SK-N-SH (cell line): ENCODE results near the gene SAA1. TPM values are rescaled to one million over a fixed set of nuclear protein-coding genes. Genes with fewer than 3 reads are reported as not detected.

Experiments used
- CTCF ChIA-PET: fragments of 300-600, 350-600 bp; formaldehyde crosslinking; extraction: SDS; loops from one replicate; lab custom pipeline; 2021; lab: Yijun Ruan, JAX
- POLR2A ChIA-PET: fragments of 350-600 bp; sonication (Branson Sonifier 250); formaldehyde crosslinking; extraction: SDS; loops from one replicate; lab custom pipeline; 2020; ENCODE audit warnings: antibody characterized with exemption, inconsistent platforms; lab: Yijun Ruan, JAX
- DNase-seq: peaks from one replicate; pipeline ENCODE4 v3.0.0; 2012
- H2AFZ ChIP-seq: fragments of 200-600 bp; sonication (generic); 2 replicates; pipeline ENCODE4 v1.8.1; 2016; ENCODE audit warnings: antibody characterized with exemption, mild to moderate bottlenecking, low read depth
- H3F3A ChIP-seq: fragments of 200-600 bp; sonication (generic); replicated peaks from 2 replicates; pipeline ENCODE3; 2016; ENCODE audit warnings: antibody characterized with exemption, mild to moderate bottlenecking; ENCODE audit not compliant: insufficient read depth
- H3K27ac ChIP-seq, 2 experiments: fragments of 200-500 bp in 1 of 2; fragments of 200-600 bp in 1 of 2; sonication (Bioruptor generic) in 1 of 2; sonication (generic), shearing (Covaris generic) in 1 of 2; 2 replicates each; pipeline versions ENCODE4 v1.5.1 to v1.6.1; 2014 to 2016; ENCODE audit warnings: low read depth in 2 of 2, inconsistent platforms in 1 of 2, low read length in 1 of 2, mild to moderate bottlenecking in 1 of 2, mixed read lengths in 1 of 2
- H3K27me3 ChIP-seq: fragments of 200-600 bp; sonication (generic), shearing (Covaris generic); 2 replicates; pipeline ENCODE4 v1.6.1; 2016; ENCODE audit warnings: mixed run types; ENCODE audit not compliant: insufficient read depth
- H3K36me3 ChIP-seq, 2 experiments: fragments of 200-500 bp in 1 of 2; fragments of 200-600 bp in 1 of 2; sonication (Bioruptor generic) in 1 of 2; sonication (generic) in 1 of 2; replicated peaks in 1 of 2; 2 replicates each; pipeline versions ENCODE3 to v1.5.1; 2014 to 2016; ENCODE audit warnings: low read length in 1 of 2, mild to moderate bottlenecking in 1 of 2; ENCODE audit not compliant: insufficient read depth in 2 of 2, control insufficient read depth in 1 of 2
- H3K4me1 ChIP-seq, 2 experiments: fragments of 200-500 bp in 1 of 2; fragments of 200-600 bp in 1 of 2; sonication (Bioruptor generic) in 1 of 2; sonication (generic), shearing (Covaris generic) in 1 of 2; 2 replicates each; pipeline versions ENCODE4 v1.5.1 to v1.6.1; 2014 to 2016; ENCODE audit warnings: low read depth in 1 of 2, low read length in 1 of 2, mixed run types in 1 of 2; ENCODE audit not compliant: insufficient read depth in 2 of 2, control insufficient read depth in 1 of 2
- H3K4me2 ChIP-seq: fragments of 200-600 bp; sonication (generic), shearing (Covaris generic); 2 replicates; pipeline ENCODE4 v1.6.1; 2017; ENCODE audit warnings: mixed run types
- H3K4me3 ChIP-seq, 2 experiments: fragments of 200-500 bp in 1 of 2; fragments of 200-600 bp in 1 of 2; sonication (Bioruptor generic) in 1 of 2; sonication (generic), shearing (Covaris generic) in 1 of 2; 2 replicates each; pipeline versions ENCODE4 v1.5.1 to v1.8.1; 2014 to 2016; ENCODE audit warnings: low read depth in 2 of 2, inconsistent platforms in 1 of 2, low read length in 1 of 2, mild to moderate bottlenecking in 1 of 2, mixed read lengths in 1 of 2, moderate library complexity in 1 of 2
- H3K79me2 ChIP-seq: fragments of 200-600 bp; sonication (generic); 2 replicates; pipeline ENCODE4 v1.8.1; 2017; ENCODE audit warnings: mild to moderate bottlenecking; ENCODE audit not compliant: insufficient read depth
- H3K9ac ChIP-seq: fragments of 200-600 bp; sonication (generic); 2 replicates; pipeline ENCODE4 v1.6.1; 2017; ENCODE audit warnings: mixed run types
- H3K9me2 ChIP-seq: fragments of 200-600 bp; sonication (generic); 2 replicates; pipeline ENCODE4 v1.6.1; 2017; ENCODE audit warnings: mixed run types
- H3K9me3 ChIP-seq: fragments of 200-600 bp; sonication (generic); 2 replicates; pipeline ENCODE4 v1.6.1; 2017; ENCODE audit warnings: mixed run types, mild to moderate bottlenecking, moderate library complexity
- H4K20me1 ChIP-seq: fragments of 200-600 bp; sonication (generic); 2 replicates; pipeline ENCODE4 v1.6.1; 2017; ENCODE audit warnings: mild to moderate bottlenecking, mixed run types; ENCODE audit not compliant: insufficient read depth
- CHD2 ChIP-seq: fragments of 150-350 bp; IDR thresholded peaks from 2 replicates; pipeline ENCODE4 v1.6.1; 2018; ENCODE audit warnings: low read length; ENCODE audit not compliant: partially characterized antibody
- ELF1 ChIP-seq: IDR thresholded peaks from 2 replicates; pipeline ENCODE4 v1.4.0; 2012
- EP300 ChIP-seq, 2 experiments: IDR thresholded peaks; 2 replicates each; pipeline versions ENCODE4 v1.4.0 to v1.6.1; 2012; ENCODE audit warnings: borderline replicate concordance in 1 of 2, low read depth in 1 of 2, low read length in 1 of 2
- FOXJ3 ChIP-seq: sonication (generic); formaldehyde crosslinking; IDR thresholded peaks from 2 replicates; pipeline ENCODE4 v1.5.1; 2020; ENCODE audit warnings: mild to moderate bottlenecking, missing genetic modification reagents
- IRF3 ChIP-seq: fragments of 150-350 bp; IDR thresholded peaks from 2 replicates; pipeline ENCODE4 v1.6.1; 2016; ENCODE audit warnings: mild to moderate bottlenecking, low read depth, low read length
- JUND ChIP-seq: IDR thresholded peaks from 2 replicates; pipeline ENCODE4 v1.4.0; 2012
- MAX ChIP-seq: IDR thresholded peaks from 2 replicates; pipeline ENCODE4 v1.4.0; 2012; ENCODE audit warnings: low read depth
- MEF2A ChIP-seq: IDR thresholded peaks from 2 replicates; pipeline ENCODE4 v1.4.0; 2012; ENCODE audit warnings: low read depth, borderline replicate concordance
- MXI1 ChIP-seq: IDR thresholded peaks from 2 replicates; pipeline ENCODE4 v1.6.1; 2012; ENCODE audit warnings: mild to moderate bottlenecking, low read depth, low read length, improper control_type of control experiment
- RCOR1 ChIP-seq: fragments of 150-350 bp; IDR thresholded peaks from 2 replicates; pipeline ENCODE4 v1.6.1; 2017; ENCODE audit warnings: antibody characterized with exemption, low read length
- REST ChIP-seq: IDR thresholded peaks from 2 replicates; pipeline ENCODE4 v1.6.1; 2012; ENCODE audit warnings: mild to moderate bottlenecking, low read depth, low read length, moderate library complexity
- RXRA ChIP-seq: IDR thresholded peaks from 2 replicates; pipeline ENCODE4 v1.4.0; 2012; ENCODE audit warnings: low read depth, mild to moderate bottlenecking, borderline replicate concordance
- SIN3A ChIP-seq: IDR thresholded peaks from 2 replicates; pipeline ENCODE4 v1.6.1; 2012; ENCODE audit warnings: low read depth, mild to moderate bottlenecking, low read length, moderate library complexity, borderline replicate concordance
- SMC3 ChIP-seq: IDR thresholded peaks from 2 replicates; pipeline ENCODE4 v1.6.1; 2012; ENCODE audit warnings: low read depth, low read length, improper control_type of control experiment
- TCF12 ChIP-seq: IDR thresholded peaks from 2 replicates; pipeline ENCODE4 v1.4.0; 2012
- TEAD4 ChIP-seq: IDR thresholded peaks from 2 replicates; pipeline ENCODE4 v1.4.0; 2012; ENCODE audit warnings: mild to moderate bottlenecking, borderline replicate concordance; ENCODE audit not compliant: insufficient read depth
- USF2 ChIP-seq: fragments of 150-350 bp; IDR thresholded peaks from 2 replicates; pipeline ENCODE4 v1.6.1; 2017; ENCODE audit warnings: antibody characterized with exemption, low read length, low read depth, borderline replicate concordance
- YY1 ChIP-seq: IDR thresholded peaks from 2 replicates; pipeline ENCODE4 v1.4.0; 2012; ENCODE audit warnings: low read depth, mild to moderate bottlenecking
- WGBS: methylation state at CpG from one replicate; pipeline ENCODE4 v1.1.6; 2017; ENCODE audit warnings: low lambda C conversion rate; 5-methylcytosine and 5-hydroxymethylcytosine counted together
- polyA plus RNA-seq, 3 experiments: library from polyadenylated mRNA; depleted of rRNA; stranded (reverse); fragments of >200 nt; gene quantifications; 2 replicates each; pipeline ENCODE4 v1.2.3, GENCODE V29; 2012

SAA1 gene
- polyA plus RNA-seq, 1 of the 3 experiments (the other 2 are of a cell fraction): not detected

- no peak for TF ChIP-seq RCOR1
- TF ChIP-seq IRF3: no peak
- no peak for TF ChIP-seq REST
- no peak for TF ChIP-seq JUND
- TF ChIP-seq FOXJ3 (CRISPR knock-in tag): no peak
- TF ChIP-seq RXRA: no peak
- no peak for TF ChIP-seq EP300 (IDR thresholded peaks at IDR 0.05; ENCODE audit: borderline replicate concordance in 1 of 2, low read depth in 1 of 2, low read length in 1 of 2)
- TF ChIP-seq USF2: no peak
- TF ChIP-seq MXI1: no peak
- no peak for TF ChIP-seq CHD2
- no peak for TF ChIP-seq SIN3A
- TF ChIP-seq TEAD4: no peak
- no peak for TF ChIP-seq ELF1
- TF ChIP-seq TCF12: no peak
- no peak for TF ChIP-seq YY1
- TF ChIP-seq MEF2A: no peak
- TF ChIP-seq SMC3: no peak
- no peak for TF ChIP-seq MAX
- Histone ChIP-seq H3K9ac (no peak overlapping the region), H4K20me1 (no peaks in the 10 kb centered on the region), H3K27me3 (no peaks in the 10 kb centered on the region), H3K4me3 (no peak overlapping the region), H3K4me2 (no peak overlapping the region), H2AFZ (no peak overlapping the region), H3K36me3 (peaks cover 62 to 69% of the 10 kb centered on the region in 2 experiments), H3K9me2 (no peaks in the 10 kb centered on the region), H3K79me2 (peaks cover 6% of the 10 kb centered on the region; the same call in 1 of the 2 replicates), H3K9me3 (no peaks in the 10 kb centered on the region), H3K4me1 (peaks cover 0 to 8% of the 10 kb centered on the region in 2 experiments; a peak in 3 of 4 replicates), H3F3A (peaks cover 8% of the 10 kb centered on the region), H3K27ac (no peak overlapping the region)
- ChIA-PET CTCF (interaction anchor here (0.8 to 0.9 kb wide), 2 partner anchors 15 to 20 kb away, joined by 3 read pairs; no protein-coding TSS in a partner anchor), POLR2A (no interaction called here)
- WGBS: 93% methylated on average over 2 of the region's 2 CpGs
- no peak for DNase-seq
These were observed 42.2 kb downstream of the SAA1 start for GRCh38 chr11:18308242-18308641.
